ENCODE measurements around the gene TUBGCP6.

TUBGCP6 gene

GRCh38 chr22:50248196-50249081, 3.6 kb upstream of the TUBGCP6 start:
- peaks cover 3% of the 10 kb centered on the region for H3K9me3 ChIP-seq (ENCODE audit: insufficient read depth, low read depth, low read length)
- H3K9ac ChIP-seq (ENCODE audit: low read length), result no peak overlapping the region
- H2BK12ac ChIP-seq (ENCODE audit: low read length), result no peak overlapping the region
- no peak overlapping the region for H3K27ac ChIP-seq (ENCODE audit: low read depth, low read length)
- peaks cover 14% of the 10 kb centered on the region for H3K79me1 ChIP-seq (ENCODE audit: low read length)
- no peak overlapping the region for H3K18ac ChIP-seq (ENCODE audit: low read length)
- DNase-seq, result no peak
- no peak overlapping the region for H3K14ac ChIP-seq (ENCODE audit: low read length)
- peaks cover 18 to 27% of the 10 kb centered on the region in 2 experiments for H3K4me1 ChIP-seq (ENCODE audit: control insufficient read depth in 1 of 2, insufficient read depth in 2 of 2, low read length in 2 of 2)
- H3K36me3 ChIP-seq (ENCODE audit: control insufficient read depth in 1 of 2, insufficient read depth in 2 of 2, low read length in 2 of 2), result peaks cover 26 to 29% of the 10 kb centered on the region in 2 experiments
- no peak overlapping the region for H2AFZ ChIP-seq (ENCODE audit: insufficient read depth, low read length, poor library complexity)
- H3K79me2 ChIP-seq (ENCODE audit: control insufficient read depth, insufficient read depth, low read length, poor library complexity), result peaks cover 16% of the 10 kb centered on the region
- H2BK120ac ChIP-seq (ENCODE audit: insufficient read depth, low read length, poor library complexity), result no peak overlapping the region
- no peak overlapping the region for H3K4me3 ChIP-seq (ENCODE audit: low read depth, low read length)
- H3K4ac ChIP-seq (ENCODE audit: low read depth, low read length), result no peak overlapping the region
- no peak overlapping the region for H3K4me2 ChIP-seq (ENCODE audit: low read length)
- no peaks in the 10 kb centered on the region for H3K27me3 ChIP-seq (ENCODE audit: insufficient read depth, low read length)
- no peak overlapping the region for H2AK5ac ChIP-seq (ENCODE audit: low read length)
- no peak overlapping the region for H4K91ac ChIP-seq (ENCODE audit: low read depth, low read length)
- H4K12ac ChIP-seq (ENCODE audit: low read depth, low read length), result no peak overlapping the region
- no CpG with 5 or more reads among the region's 29 CpGs for WGBS (ENCODE audit: extremely low coverage, insufficient coverage, insufficient read length)
- H2BK5ac ChIP-seq (ENCODE audit: low read depth, low read length, poor library complexity), result no peak overlapping the region
- no peak overlapping the region for H3K23ac ChIP-seq (ENCODE audit: low read length)
- no peak overlapping the region for H4K8ac ChIP-seq (ENCODE audit: low read depth, low read length)

GRCh38 chr22:50247748-50248147, 2.9 kb upstream of the TUBGCP6 start:
- peaks cover 26 to 29% of the 10 kb centered on the region in 2 experiments for H3K36me3 ChIP-seq (ENCODE audit: control insufficient read depth in 1 of 2, insufficient read depth in 2 of 2, low read length in 2 of 2)
- H3K4me2 ChIP-seq (ENCODE audit: low read length), result no peak overlapping the region
- no peak overlapping the region for H3K18ac ChIP-seq (ENCODE audit: low read length)
- peaks cover 16% of the 10 kb centered on the region for H3K79me2 ChIP-seq (ENCODE audit: control insufficient read depth, insufficient read depth, low read length, poor library complexity)
- H3K4me1 ChIP-seq (ENCODE audit: control insufficient read depth in 1 of 2, insufficient read depth in 2 of 2, low read length in 2 of 2), result peaks cover 18 to 28% of the 10 kb centered on the region in 2 experiments
- no peak overlapping the region for H4K12ac ChIP-seq (ENCODE audit: low read depth, low read length)
- no peaks in the 10 kb centered on the region for H3K27me3 ChIP-seq (ENCODE audit: insufficient read depth, low read length)
- no peak overlapping the region for H3K9ac ChIP-seq (ENCODE audit: low read length)
- H3K9me3 ChIP-seq (ENCODE audit: insufficient read depth, low read depth, low read length), result peaks cover 3% of the 10 kb centered on the region
- no CpG with 5 or more reads among the region's 16 CpGs for WGBS (ENCODE audit: extremely low coverage, insufficient coverage, insufficient read length)
- no peak overlapping the region for H4K8ac ChIP-seq (ENCODE audit: low read depth, low read length)
- H3K14ac ChIP-seq (ENCODE audit: low read length), result no peak overlapping the region
- H2AFZ ChIP-seq (ENCODE audit: insufficient read depth, low read length, poor library complexity), result no peak overlapping the region
- peaks cover 14% of the 10 kb centered on the region for H3K79me1 ChIP-seq (ENCODE audit: low read length)
- no peak overlapping the region for H3K23ac ChIP-seq (ENCODE audit: low read length)
- no peak overlapping the region for H4K91ac ChIP-seq (ENCODE audit: low read depth, low read length)
- no peak overlapping the region for H2BK120ac ChIP-seq (ENCODE audit: insufficient read depth, low read length, poor library complexity)
- H3K4ac ChIP-seq (ENCODE audit: low read depth, low read length), result no peak overlapping the region
- H2AK5ac ChIP-seq (ENCODE audit: low read length), result no peak overlapping the region
- H2BK5ac ChIP-seq (ENCODE audit: low read depth, low read length, poor library complexity), result no peak overlapping the region
- DNase-seq, result peak; percentile 34 to 58
- H3K27ac ChIP-seq (ENCODE audit: low read depth, low read length), result no peak overlapping the region
- H2BK12ac ChIP-seq (ENCODE audit: low read length), result no peak overlapping the region
- H3K4me3 ChIP-seq (ENCODE audit: low read depth, low read length), result peak overlapping the region; percentile 5

DNA sequence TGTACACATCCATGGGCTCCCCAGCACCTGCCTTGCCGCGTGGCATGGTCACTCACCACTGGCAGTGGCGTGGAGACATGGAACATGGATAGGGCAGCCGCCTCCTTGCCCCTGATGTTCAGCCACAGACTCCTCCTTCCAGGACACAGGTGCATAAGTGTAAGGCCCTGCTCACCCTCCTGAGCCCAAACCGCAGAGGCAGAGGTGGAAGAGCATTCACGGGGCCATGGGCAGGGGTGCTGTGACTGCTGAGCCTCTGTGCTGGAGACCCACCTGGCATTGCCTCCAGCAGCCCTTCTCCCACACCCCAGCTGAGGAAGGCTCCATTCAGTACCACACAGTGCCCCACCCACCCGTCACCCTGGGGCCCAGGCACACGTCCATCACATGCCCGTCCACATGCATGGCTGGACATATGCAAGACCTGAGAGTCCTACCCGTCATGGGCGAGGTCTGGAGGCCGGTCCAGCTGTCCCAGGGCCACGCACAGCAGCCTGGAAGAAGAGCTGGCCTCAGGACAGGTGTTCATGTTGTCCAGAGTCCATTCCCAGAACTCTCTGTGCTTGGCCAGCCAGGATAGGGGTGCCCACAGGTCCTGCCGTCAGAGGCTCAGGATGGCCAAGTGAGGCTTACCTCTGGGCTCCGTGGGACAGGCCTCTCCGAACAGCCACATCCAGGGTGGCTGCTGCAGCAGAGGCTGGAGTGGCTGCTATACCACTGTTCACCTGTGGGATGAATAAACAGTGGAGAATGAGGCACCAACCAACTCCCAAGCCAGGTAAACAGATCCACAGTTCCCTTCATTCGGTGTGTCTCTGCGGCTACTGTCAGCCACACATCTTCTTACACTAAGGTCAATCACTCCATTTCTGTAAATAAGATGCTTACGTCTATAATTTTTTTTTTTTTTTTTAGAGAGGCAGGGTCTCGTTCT, 1.7 kb upstream of the TUBGCP6 start:
- Histone ChIP-seq H3K23ac (ENCODE audit: low read length) (no peak overlapping the region), H3K4ac (ENCODE audit: low read depth, low read length) (no peak overlapping the region), H2BK120ac (ENCODE audit: insufficient read depth, low read length, poor library complexity) (no peak overlapping the region), H3K79me2 (ENCODE audit: control insufficient read depth, insufficient read depth, low read length, poor library complexity) (peaks cover 16% of the 10 kb centered on the region), H3K27ac (ENCODE audit: low read depth, low read length) (no peak overlapping the region), H4K91ac (ENCODE audit: low read depth, low read length) (no peak overlapping the region), H3K4me1 (ENCODE audit: control insufficient read depth in 1 of 2, insufficient read depth in 2 of 2, low read length in 2 of 2) (peaks cover 18 to 29% of the 10 kb centered on the region in 2 experiments), H2BK12ac (ENCODE audit: low read length) (no peak overlapping the region), H3K36me3 (ENCODE audit: control insufficient read depth in 1 of 2, insufficient read depth in 2 of 2, low read length in 2 of 2) (peaks cover 26 to 29% of the 10 kb centered on the region in 2 experiments), H3K14ac (ENCODE audit: low read length) (no peak overlapping the region), H3K27me3 (ENCODE audit: insufficient read depth, low read length) (no peaks in the 10 kb centered on the region), H2AFZ (ENCODE audit: insufficient read depth, low read length, poor library complexity) (no peak overlapping the region), H4K8ac (ENCODE audit: low read depth, low read length) (no peak overlapping the region), H3K79me1 (ENCODE audit: low read length) (peaks cover 13% of the 10 kb centered on the region), H3K4me3 (ENCODE audit: low read depth, low read length) (peak overlapping the region; percentile 16), H2BK5ac (ENCODE audit: low read depth, low read length, poor library complexity) (no peak overlapping the region), H2AK5ac (ENCODE audit: low read length) (no peak overlapping the region), H3K9me3 (ENCODE audit: insufficient read depth, low read depth, low read length) (peaks cover 3% of the 10 kb centered on the region), H3K9ac (ENCODE audit: low read length) (no peak overlapping the region), H4K12ac (ENCODE audit: low read depth, low read length) (no peak overlapping the region), H3K18ac (ENCODE audit: low read length) (no peak overlapping the region), H3K4me2 (ENCODE audit: low read length) (no peak overlapping the region)
- no CpG with 5 or more reads among the region's 20 CpGs for WGBS (ENCODE audit: extremely low coverage, insufficient coverage, insufficient read length)
- DNase-seq, result no peak
